PC-9 (cell line): ENCODE results near the gene ANKS1B.

ENCODE experiments used
- CTCF ChIP-seq: fragments of 200-600 bp; sonication (generic); conservative IDR thresholded peaks from 2 replicates; pipeline ENCODE4 v1.6.1; 2017; ENCODE audit warnings: mixed run types, antibody characterized with exemption, mild to moderate bottlenecking, moderate library complexity
- EZH2 ChIP-seq: fragments of 200-600 bp; sonication (generic); IDR thresholded peaks from 2 replicates; pipeline ENCODE4 v1.8.0; 2017; ENCODE audit warnings: antibody characterized with exemption, low read depth

- TF ChIP-seq EZH2 (no peak), CTCF (no peak)
Observed at GRCh38 chr12:98819821-98820404, 1164.8 kb downstream of the ANKS1B start.
